SK-N-MC (cell line): ENCODE data around the gene FA2H.

Source experiments
- EZH2 ChIP-seq: fragments of 200-600 bp; sonication (generic); IDR thresholded peaks from one replicate; pipeline ENCODE4 v1.6.1; 2017; ENCODE audit warnings: antibody characterized with exemption
- POLR2AphosphoS5 ChIP-seq: IDR thresholded peaks from 2 replicates; pipeline ENCODE4 v1.6.1; 2012; ENCODE audit warnings: mild to moderate bottlenecking, low read depth, low read length, borderline replicate concordance

DNA sequence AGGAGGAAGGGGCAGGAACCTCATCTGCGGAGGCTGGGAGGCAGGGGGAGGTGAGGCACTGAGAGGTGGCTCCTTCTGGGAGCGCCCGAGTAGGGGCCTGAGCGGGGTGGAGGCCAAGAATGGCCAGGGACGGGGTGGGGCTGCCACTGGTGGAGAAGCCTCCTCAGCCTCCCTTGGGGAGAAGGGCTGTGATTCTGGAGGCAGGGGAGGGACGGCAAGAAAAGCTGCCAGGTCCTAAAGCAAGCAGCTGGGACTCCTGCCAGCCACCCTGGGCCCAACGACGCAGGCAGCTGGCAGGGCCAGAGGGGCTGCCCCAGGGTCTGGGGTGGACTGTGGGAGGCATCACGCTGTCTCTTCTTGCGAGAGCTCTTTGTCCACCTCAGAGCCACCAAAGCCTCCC lies 61.3 kb downstream of the FA2H start:
- no peak for TF ChIP-seq EZH2
- TF ChIP-seq POLR2AphosphoS5, result no peak
